ENCODE data around the gene LMO2.

LMO2 gene

GRCh38 chr11:33819278-33820035 lies 72.4 kb downstream of the LMO2 start:
- Histone ChIP-seq H3K36me3 (ENCODE audit: insufficient read depth, low read length) (no peaks in the 10 kb centered on the region), H3K4me1 (ENCODE audit: insufficient read depth, low read length) (no peaks in the 10 kb centered on the region), H3K9me3 (ENCODE audit: control insufficient read depth, insufficient read depth, low read length) (no peaks in the 10 kb centered on the region), H3K9ac (ENCODE audit: low read depth, low read length) (no peak overlapping the region)

All from ES-I3 (cell line).